ENCODE data around the gene YWHAE.
"Not testable (repeated sequence)": the region's sequence is repeated elsewhere in the genome, so short reads cannot be mapped to it uniquely, and the experiment has no call there.

Gene YWHAE

DNA sequence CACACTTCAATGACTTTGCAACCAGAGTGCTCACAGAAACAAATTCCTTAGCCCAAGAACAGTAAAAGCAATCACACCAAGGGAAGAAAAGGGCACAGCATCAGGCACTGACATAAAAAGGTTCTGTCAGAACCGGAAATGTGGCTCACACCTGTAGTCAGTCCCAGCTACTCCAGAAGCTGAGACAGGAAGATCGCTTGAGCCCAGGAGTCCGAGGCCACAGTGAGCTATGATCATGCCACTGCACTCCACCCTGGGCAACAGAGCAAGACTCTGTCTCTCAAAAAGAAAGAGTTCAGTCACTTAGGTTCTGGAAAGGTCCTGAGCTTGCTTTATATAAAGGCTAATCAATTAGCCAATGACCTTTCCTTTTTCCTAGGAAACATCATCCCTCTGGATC is 22.7 kb downstream of the YWHAE start:
- Histone ChIP-seq H3K4me3 (no peak overlapping the region), H3K27ac (peak overlapping the region in 3 of 21 experiments; percentile 1 to 32 (median 16))

GRCh38 chr17:1376061-1376460 is 24.0 kb downstream of the YWHAE start:
- no peak overlapping the region for H3K27ac ChIP-seq
- H3K4me3 ChIP-seq: no peak overlapping the region

DNA sequence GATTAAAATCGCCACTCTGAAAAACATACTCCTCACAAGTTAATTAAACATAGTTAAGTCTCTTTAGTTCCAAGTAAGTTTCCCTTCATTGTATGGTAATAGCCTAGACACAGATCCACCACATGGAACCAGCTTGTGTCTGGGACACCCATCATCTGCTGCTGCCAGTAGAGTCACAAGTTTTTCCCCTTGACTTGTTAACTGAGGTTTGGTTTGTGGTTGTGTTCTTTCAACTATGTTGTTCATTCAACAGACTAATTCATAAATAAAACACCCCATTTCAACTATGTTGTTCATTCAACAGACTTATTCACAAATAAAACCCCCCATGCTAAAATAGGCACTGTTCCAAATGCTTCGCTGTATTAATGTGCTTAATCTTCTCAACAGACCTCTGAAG is 24.4 kb downstream of the YWHAE start:
- Histone ChIP-seq H3K4me3 (no peak overlapping the region), H3K27ac (no peak overlapping the region)

- no peak overlapping the region for H3K4me3 ChIP-seq
- no peak overlapping the region for H3K27ac ChIP-seq
Observed at GRCh38 chr17:1374431-1375177, 25.4 kb downstream of the YWHAE start.

- Histone ChIP-seq H3K27ac (no peak overlapping the region), H3K4me3 (no peak overlapping the region)
Observed at GRCh38 chr17:1373707-1374237, 26.2 kb downstream of the YWHAE start.

- Histone ChIP-seq H3K27ac (no peak overlapping the region), H3K4me3 (no peak overlapping the region)
Observed at GRCh38 chr17:1372618-1373017, 27.4 kb downstream of the YWHAE start.

DNA sequence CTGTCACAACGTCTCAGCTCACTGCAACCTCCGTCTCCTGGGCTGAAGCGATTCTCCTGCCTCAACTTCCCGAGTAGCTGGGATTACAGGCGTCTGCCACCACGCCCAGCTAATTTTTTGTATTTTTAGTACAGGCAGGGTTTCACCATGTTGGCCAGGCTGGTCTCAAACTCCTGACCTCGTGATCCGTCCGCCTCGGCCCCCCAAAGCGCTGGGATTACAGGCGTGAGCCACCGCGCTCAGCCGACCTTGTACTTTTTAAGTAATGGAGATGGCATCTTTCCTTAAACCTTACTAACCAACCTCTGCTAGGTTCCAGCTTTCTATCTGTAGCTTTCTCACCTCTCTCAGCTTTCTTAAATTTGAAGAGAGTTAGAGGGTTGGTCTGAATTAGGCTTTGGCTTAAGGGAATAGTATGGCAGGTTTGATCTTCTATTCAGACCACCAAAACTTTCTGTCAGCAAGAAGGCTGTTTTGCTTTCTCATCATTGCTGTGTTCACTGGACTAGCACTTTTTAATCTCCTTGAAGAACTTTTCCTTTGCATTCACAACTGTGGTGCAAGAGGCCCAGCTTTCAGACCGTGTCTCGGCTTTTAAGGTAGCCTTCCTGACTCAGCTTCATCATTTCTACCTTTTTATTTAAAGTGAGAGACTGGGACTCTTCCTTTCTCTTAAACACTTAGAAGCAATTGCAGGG is 28.0 kb downstream of the YWHAE start:
- H3K27ac ChIP-seq: no peak overlapping the region

GRCh38 chr17:1368588-1368987 is 31.4 kb downstream of the YWHAE start:
- H3K27ac ChIP-seq: no peak overlapping the region

More for the DNA sequence above, 28.0 kb downstream of the YWHAE start:
- no peak overlapping the region for H3K4me3 ChIP-seq

GRCh38 chr17:1367351-1367745 is 32.7 kb downstream of the YWHAE start:
- H3K4me3 ChIP-seq: no peak overlapping the region
- no peak overlapping the region for H3K27ac ChIP-seq

More at GRCh38 chr17:1368588-1368987, 31.4 kb downstream of the YWHAE start:
- no peak overlapping the region for H3K4me3 ChIP-seq

- Histone ChIP-seq H3K27ac (peak overlapping the region in 1 of 21 experiments; percentile 29), H3K4me3 (no peak overlapping the region)
Observed at GRCh38 chr17:1366234-1366633, 33.8 kb downstream of the YWHAE start.

- Histone ChIP-seq H3K4me3 (no peak overlapping the region), H3K27ac (no peak overlapping the region)
Observed at GRCh38 chr17:1365445-1366039, 34.5 kb downstream of the YWHAE start.

DNA sequence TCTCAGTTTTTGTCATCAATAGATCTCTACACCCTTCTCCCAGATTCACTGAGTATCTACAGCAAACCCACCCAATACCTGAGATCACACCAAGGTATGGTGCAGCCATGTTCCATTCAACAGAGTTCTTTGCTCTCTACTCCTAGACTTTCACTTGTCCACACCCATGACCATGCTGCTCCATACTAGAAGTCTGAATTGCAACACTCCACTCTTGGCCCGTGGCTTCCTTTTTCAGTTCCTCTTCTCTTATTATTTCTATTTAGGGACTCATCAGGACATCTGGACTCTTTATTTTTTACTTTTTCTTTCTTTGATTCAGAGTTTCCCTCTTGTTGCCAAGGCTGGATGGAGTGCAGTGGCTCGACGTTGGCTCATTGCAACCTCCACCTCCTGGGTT is 37.1 kb downstream of the YWHAE start:
- H3K4me3 ChIP-seq: no peak overlapping the region
- H3K27ac ChIP-seq: peak overlapping the region in 4 of 21 experiments; percentile 27 to 70 (median 34)

GRCh38 chr17:1362065-1362848 is 37.8 kb downstream of the YWHAE start:
- Histone ChIP-seq H3K27ac (peak overlapping the region in 5 of 21 experiments; percentile 7 to 70 (median 27)), H3K4me3 (no peak overlapping the region)

GRCh38 chr17:1360975-1361374 is 39.0 kb downstream of the YWHAE start:
- Histone ChIP-seq H3K27ac (peak overlapping the region in 1 of 21 experiments; percentile 33), H3K4me3 (no peak overlapping the region)

GRCh38 chr17:1360315-1360714 is 39.7 kb downstream of the YWHAE start:
- peak overlapping the region in 3 of 21 experiments; percentile 5 to 46 (median 33) for H3K27ac ChIP-seq
- not testable (repeated sequence) for H3K4me3 ChIP-seq

GRCh38 chr17:1354030-1354429 is 46.0 kb downstream of the YWHAE start:
- Histone ChIP-seq H3K27ac (no peak overlapping the region), H3K4me3 (no peak overlapping the region)

DNA sequence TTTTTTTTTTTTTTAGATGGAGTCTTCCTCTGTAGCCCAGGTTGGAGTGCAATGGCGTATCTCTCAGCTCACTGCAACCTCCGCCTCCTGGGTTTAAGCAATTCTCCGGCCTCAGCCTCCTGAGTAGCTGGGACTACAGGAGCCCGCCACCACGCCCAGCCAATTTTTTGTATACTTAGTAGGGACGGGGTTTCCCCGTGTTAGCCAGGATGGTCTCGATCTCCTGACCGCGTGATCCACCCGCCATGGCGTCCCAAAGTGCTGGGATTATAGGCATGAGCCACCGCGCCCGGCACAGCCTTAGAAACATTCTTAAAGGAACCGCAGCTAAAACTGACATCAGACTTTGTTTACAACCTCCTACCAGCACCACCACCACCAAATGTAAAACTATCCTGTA is 47.5 kb downstream of the YWHAE start:
- H3K4me3 ChIP-seq, H3K27ac ChIP-seq: not testable (repeated sequence)

- H3K4me3 ChIP-seq: no peak overlapping the region
- H3K27ac ChIP-seq: no peak overlapping the region
Observed at GRCh38 chr17:1351971-1352370, 48.1 kb downstream of the YWHAE start.

DNA sequence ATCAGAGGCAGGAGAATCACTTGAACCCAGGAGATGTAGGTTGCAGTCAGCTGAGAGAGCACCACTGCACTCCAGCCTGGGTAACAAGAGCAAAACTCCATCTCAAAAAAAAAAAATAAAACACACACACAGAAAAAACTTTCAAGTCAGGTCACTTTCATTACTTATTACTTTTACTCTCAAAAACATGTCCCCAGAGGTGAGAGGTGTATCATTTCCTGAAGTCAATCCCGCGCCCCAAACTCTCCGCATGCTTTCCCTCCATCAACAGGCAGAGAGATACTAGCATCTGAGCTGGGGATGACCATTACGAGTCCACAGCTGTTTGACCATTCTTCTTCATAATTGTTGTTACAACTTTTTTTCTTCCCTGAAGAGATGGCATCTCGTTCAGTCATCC is 48.7 kb downstream of the YWHAE start:
- Histone ChIP-seq H3K4me3 (no peak overlapping the region), H3K27ac (no peak overlapping the region)
